Smooth muscle cell (in vitro differentiated cells): Measurements from ENCODE around the gene PRG3. TPM values are rescaled to one million over a fixed set of nuclear protein-coding genes. Genes with fewer than 3 reads are reported as not detected.

Experiments used
- DNase-seq: peaks from one replicate; lab custom pipeline; 2025; ENCODE audit not compliant: unreplicated experiment; lab: John Stamatoyannopoulos, UW
- H2AFZ ChIP-seq: fragments of 200-600 bp; sonication (generic); 2 replicates; pipeline ENCODE4 v1.6.0; 2016; ENCODE audit warnings: antibody characterized with exemption, low read depth, mild to moderate bottlenecking
- H3F3A ChIP-seq: fragments of 200-600 bp; sonication (generic); 2 replicates; pipeline ENCODE4 v1.6.0; 2017; ENCODE audit warnings: antibody characterized with exemption, low read depth
- H3K27ac ChIP-seq: fragments of 200-600 bp; sonication (generic); 2 replicates; pipeline ENCODE4 v1.5.1; 2016; ENCODE audit warnings: low read depth, mild to moderate bottlenecking
- H3K27me3 ChIP-seq: fragments of 200-600 bp; sonication (generic); 2 replicates; pipeline ENCODE4 v1.6.1; 2016; ENCODE audit warnings: low read depth, mild to moderate bottlenecking
- H3K36me3 ChIP-seq: fragments of 200-600 bp; sonication (generic); 2 replicates; pipeline ENCODE4 v1.5.1; 2016; ENCODE audit warnings: low read depth
- H3K4me1 ChIP-seq: fragments of 200-600 bp; sonication (generic); 2 replicates; pipeline ENCODE4 v1.5.1; 2016; ENCODE audit warnings: low read depth
- H3K4me2 ChIP-seq: fragments of 200-600 bp; sonication (generic); 2 replicates; pipeline ENCODE4 v1.6.0; 2016; ENCODE audit warnings: mild to moderate bottlenecking
- H3K4me3 ChIP-seq: fragments of 200-600 bp; sonication (generic); 2 replicates; pipeline ENCODE4 v1.5.1; 2016; ENCODE audit warnings: mild to moderate bottlenecking
- H3K79me2 ChIP-seq: fragments of 200-600 bp; sonication (generic); 2 replicates; pipeline ENCODE4 v1.6.0; 2016; ENCODE audit warnings: low read depth, mild to moderate bottlenecking
- H3K9ac ChIP-seq: fragments of 200-600 bp; sonication (generic); 2 replicates; pipeline ENCODE4 v1.6.0; 2016; ENCODE audit warnings: low read depth
- H3K9me3 ChIP-seq: fragments of 200-600 bp; sonication (generic); replicated peaks from 2 replicates; pipeline ENCODE4 v1.5.1; 2016; ENCODE audit warnings: low read depth
- H4K20me1 ChIP-seq: fragments of 200-600 bp; sonication (generic); 2 replicates; pipeline ENCODE4 v1.6.0; 2016; ENCODE audit warnings: low read depth
- WGBS: methylation state at CpG from one replicate; pipeline ENCODE4 v1.1.7; 2016; ENCODE audit warnings: low lambda C conversion rate; 5-methylcytosine and 5-hydroxymethylcytosine counted together
- polyA plus RNA-seq: library from polyadenylated mRNA; unstranded; fragments of >200 nt; fragmentation: Nextera tagmentation; extraction: Ambion mirVana; gene quantifications from 2 replicates; pipeline ENCODE4 v1.2.1, GENCODE V29; 2016
- total RNA-seq: library from RNA; depleted of rRNA; stranded (reverse); fragments of >200 nt; gene quantifications from 2 replicates; pipeline ENCODE4 v1.2.3, GENCODE V29; 2014
- TF ChIP-seq, protein P1 (sequence below): fragments of 200-600 bp; sonication (generic); IDR thresholded peaks from 2 replicates; pipeline ENCODE4 v1.5.1; 2017; ENCODE audit warnings: borderline replicate concordance, mild to moderate bottlenecking, antibody characterized with exemption; ENCODE audit not compliant: insufficient read depth, poor library complexity, severe bottlenecking

The PRG3 gene
- total and polyA plus RNA-seq, 2 experiments from 2014 or later = not detected

DNA sequence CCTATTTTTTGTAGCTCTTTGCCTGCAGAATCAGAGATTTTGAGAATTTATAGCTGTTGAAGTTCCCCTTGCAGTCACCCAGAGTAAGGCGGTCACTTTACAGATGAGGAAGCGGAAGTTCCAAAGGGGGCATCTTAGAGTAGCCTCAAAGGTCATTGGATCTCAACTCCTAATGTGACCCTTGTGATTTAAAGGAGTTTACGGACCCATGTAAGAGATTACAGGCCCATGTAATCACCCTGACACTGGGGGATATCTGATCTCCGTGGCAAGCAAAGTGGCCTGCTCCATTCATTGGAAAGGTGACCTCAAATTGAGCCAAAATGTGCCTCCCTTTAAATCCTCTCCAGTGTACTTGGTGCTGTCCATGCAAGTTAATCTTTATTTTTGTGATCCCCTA is 27.1 kb downstream of the PRG3 start:
- WGBS = 81% methylated on average over 4 of the region's 4 CpGs
- no peak overlapping the region for H3K4me3 ChIP-seq
- H2AFZ ChIP-seq = no peak overlapping the region
- no peaks in the 10 kb centered on the region for H3K36me3 ChIP-seq
- peaks cover 31% of the 10 kb centered on the region for H3K4me1 ChIP-seq
- no peaks in the 10 kb centered on the region for H3K9me3 ChIP-seq
- H4K20me1 ChIP-seq = no peaks in the 10 kb centered on the region
- no peaks in the 10 kb centered on the region for H3K79me2 ChIP-seq
- TF ChIP-seq, protein P1, sequence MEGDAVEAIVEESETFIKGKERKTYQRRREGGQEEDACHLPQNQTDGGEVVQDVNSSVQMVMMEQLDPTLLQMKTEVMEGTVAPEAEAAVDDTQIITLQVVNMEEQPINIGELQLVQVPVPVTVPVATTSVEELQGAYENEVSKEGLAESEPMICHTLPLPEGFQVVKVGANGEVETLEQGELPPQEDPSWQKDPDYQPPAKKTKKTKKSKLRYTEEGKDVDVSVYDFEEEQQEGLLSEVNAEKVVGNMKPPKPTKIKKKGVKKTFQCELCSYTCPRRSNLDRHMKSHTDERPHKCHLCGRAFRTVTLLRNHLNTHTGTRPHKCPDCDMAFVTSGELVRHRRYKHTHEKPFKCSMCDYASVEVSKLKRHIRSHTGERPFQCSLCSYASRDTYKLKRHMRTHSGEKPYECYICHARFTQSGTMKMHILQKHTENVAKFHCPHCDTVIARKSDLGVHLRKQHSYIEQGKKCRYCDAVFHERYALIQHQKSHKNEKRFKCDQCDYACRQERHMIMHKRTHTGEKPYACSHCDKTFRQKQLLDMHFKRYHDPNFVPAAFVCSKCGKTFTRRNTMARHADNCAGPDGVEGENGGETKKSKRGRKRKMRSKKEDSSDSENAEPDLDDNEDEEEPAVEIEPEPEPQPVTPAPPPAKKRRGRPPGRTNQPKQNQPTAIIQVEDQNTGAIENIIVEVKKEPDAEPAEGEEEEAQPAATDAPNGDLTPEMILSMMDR = no peak
- no peak overlapping the region for H3K4me2 ChIP-seq
- H3K27ac ChIP-seq = no peak overlapping the region
- no peak overlapping the region for H3K9ac ChIP-seq
- H3K27me3 ChIP-seq = no peaks in the 10 kb centered on the region
- no peak for DNase-seq
- peaks cover 17% of the 10 kb centered on the region for H3F3A ChIP-seq

DNA sequence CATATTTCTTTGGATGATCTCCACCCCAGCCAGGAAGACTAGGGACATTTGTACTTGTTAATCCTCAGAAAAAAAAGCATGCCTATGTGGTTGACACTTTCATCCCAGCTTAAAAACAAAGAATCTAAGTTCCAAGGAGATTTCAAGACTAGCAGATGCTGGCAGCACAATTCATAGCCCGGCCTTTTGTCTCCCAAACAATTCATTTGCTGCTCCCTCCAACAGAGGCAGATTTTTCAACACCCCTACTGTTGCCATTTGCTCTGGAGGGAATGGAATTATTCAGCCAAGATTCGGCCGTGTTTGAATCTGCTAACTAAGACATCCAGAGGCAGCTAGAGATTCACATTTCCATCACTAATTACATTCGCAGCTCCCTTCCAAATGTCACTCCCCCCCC is 27.5 kb downstream of the PRG3 start:
- no peak for DNase-seq

DNA sequence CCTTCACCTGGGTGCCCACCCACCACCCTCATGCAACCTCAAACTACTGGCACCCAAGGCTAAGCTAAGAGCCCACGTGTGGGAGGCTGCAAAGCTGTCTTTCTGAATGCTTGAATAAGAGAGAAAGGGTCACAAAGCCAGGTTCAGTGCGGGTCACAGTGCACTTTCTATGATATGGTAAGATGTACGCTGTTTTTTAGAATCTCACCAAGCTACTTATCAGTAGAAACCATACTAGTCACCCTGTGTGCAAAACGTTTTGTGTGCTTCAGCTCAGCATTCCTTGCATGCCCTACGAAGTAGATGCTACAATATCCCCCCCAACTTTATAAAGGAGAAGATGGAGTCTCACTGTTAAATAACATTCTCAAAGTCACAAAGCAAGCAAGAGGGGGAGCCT is 27.9 kb downstream of the PRG3 start:
- Histone ChIP-seq H4K20me1 (no peaks in the 10 kb centered on the region), H2AFZ (no peak overlapping the region), H3K36me3 (no peaks in the 10 kb centered on the region), H3K9ac (no peak overlapping the region), H3K9me3 (no peaks in the 10 kb centered on the region), H3K4me1 (peaks cover 24% of the 10 kb centered on the region), H3K4me2 (no peak overlapping the region), H3K27ac (no peak overlapping the region), H3F3A (peaks cover 9% of the 10 kb centered on the region), H3K27me3 (no peaks in the 10 kb centered on the region), H3K4me3 (no peak overlapping the region), H3K79me2 (no peaks in the 10 kb centered on the region)
- no peak for DNase-seq
- TF ChIP-seq, protein P1 = no peak
- WGBS = 61% methylated on average over 5 of the region's 5 CpGs

More for the DNA sequence above, 27.5 kb downstream of the PRG3 start:
- Histone ChIP-seq H3K4me1 (peaks cover 27% of the 10 kb centered on the region), H3K27me3 (no peaks in the 10 kb centered on the region), H3K27ac (no peak overlapping the region), H4K20me1 (no peaks in the 10 kb centered on the region), H3K9me3 (no peaks in the 10 kb centered on the region), H3K79me2 (no peaks in the 10 kb centered on the region), H3K36me3 (no peaks in the 10 kb centered on the region), H3F3A (peaks cover 13% of the 10 kb centered on the region), H3K9ac (no peak overlapping the region), H3K4me2 (no peak overlapping the region), H2AFZ (no peak overlapping the region), H3K4me3 (no peak overlapping the region)
- WGBS = 69% methylated on average over 4 of the region's 4 CpGs
- TF ChIP-seq, protein P1 = no peak

DNA sequence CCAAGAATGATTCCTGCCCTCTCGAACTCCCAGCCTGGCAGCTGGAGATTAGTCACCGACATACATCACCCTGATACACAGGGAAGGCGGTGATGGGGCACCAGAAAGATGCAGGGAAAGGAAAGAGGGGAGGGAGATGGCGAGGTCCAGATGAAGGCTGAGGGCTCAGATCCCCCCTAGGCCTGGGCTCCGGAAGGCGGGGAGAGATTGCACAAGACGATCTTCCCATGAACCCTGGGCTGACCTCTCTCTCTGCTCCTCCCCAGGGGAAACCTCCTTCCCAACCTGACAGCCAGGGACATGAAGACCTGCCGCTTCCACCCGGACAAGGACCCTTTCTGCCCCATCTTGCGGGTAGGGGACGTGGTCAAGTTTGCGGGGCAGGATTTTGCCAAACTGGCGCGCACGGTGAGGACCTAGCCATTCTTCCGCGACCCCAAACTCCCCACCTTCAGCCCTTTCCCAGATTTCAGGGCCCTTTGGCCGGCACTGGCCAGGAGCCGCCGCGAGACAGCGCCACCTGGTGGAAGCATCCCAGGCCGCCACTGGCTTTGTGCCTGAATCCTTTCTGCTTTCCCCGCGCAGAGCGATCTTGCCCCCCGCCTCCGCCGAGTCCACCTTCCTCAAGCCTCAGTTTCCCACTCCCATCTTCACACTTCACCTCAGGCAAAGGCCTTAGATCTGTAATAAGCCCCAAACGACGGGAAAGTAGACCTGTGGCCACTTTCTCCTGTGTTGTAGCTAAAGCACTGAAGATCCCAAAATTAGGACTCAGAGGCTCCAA is 31.3 kb downstream of the PRG3 start:
- no peak overlapping the region for H3K27ac ChIP-seq
- TF ChIP-seq, protein P1 = peak; percentile 77
- H2AFZ ChIP-seq = peak overlapping the region; percentile 91
- H3K36me3 ChIP-seq = no peaks in the 10 kb centered on the region
- 15% methylated on average over 30 of the region's 31 CpGs for WGBS
- peak overlapping the region; percentile 80 for H3K4me2 ChIP-seq
- no peaks in the 10 kb centered on the region for H3K9me3 ChIP-seq
- no peak overlapping the region for H3K4me3 ChIP-seq
- H4K20me1 ChIP-seq = no peaks in the 10 kb centered on the region
- peaks cover 19% of the 10 kb centered on the region for H3K4me1 ChIP-seq
- H3K27me3 ChIP-seq = no peaks in the 10 kb centered on the region
- no peaks in the 10 kb centered on the region for H3K79me2 ChIP-seq
- peak; percentile 51 for DNase-seq
- H3F3A ChIP-seq = no peaks in the 10 kb centered on the region
- no peak overlapping the region for H3K9ac ChIP-seq
